Rectal smooth muscle tissue (tissue), 1 donor: Measurements from ENCODE around the gene ZNF311.
A peak's percentile ranks its signal among the peaks of the same experiment; 100 is the strongest.

Experiments used
- H3K27ac ChIP-seq: one replicate; pipeline ENCODE4 v1.7.0; 2013; ENCODE audit warnings: low read depth, low read length, inconsistent platforms
- H3K27me3 ChIP-seq: one replicate; pipeline ENCODE4 v1.7.0; 2013; ENCODE audit warnings: low read length; ENCODE audit not compliant: control insufficient read depth, insufficient read depth
- H3K36me3 ChIP-seq: one replicate; pipeline ENCODE4 v1.7.0; 2013; ENCODE audit warnings: low read length; ENCODE audit not compliant: control insufficient read depth, insufficient read depth
- H3K4me1 ChIP-seq: one replicate; pipeline ENCODE4 v1.7.0; 2013; ENCODE audit warnings: low read length; ENCODE audit not compliant: control insufficient read depth, insufficient read depth
- H3K4me3 ChIP-seq: one replicate; pipeline ENCODE4 v1.7.0; 2013; ENCODE audit warnings: low read length
- H3K9ac ChIP-seq: one replicate; pipeline ENCODE4 v1.7.0; 2013; ENCODE audit warnings: low read length

ZNF311 gene

DNA sequence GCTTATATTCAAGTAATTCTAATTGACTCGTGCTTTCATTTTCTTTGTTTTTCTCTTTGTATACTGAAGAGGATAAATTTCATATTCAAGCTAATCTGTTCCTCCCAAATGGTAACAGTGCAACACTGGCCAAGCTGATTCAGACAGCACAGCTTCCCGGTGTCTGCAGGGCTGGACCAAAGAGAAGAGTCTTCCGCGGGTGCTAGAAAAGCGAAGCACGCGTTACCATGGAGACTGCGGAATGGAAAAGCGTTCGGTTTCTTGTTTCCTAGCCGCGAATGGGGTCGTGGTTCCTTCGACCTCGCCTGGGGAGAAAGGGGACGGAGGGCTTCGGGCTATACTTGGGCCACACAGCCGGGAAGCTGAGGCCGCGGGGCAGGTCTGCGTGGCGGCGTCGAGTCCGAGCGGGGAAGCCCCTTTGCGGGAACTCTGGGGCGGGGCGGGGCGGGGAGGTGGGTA is 6.2 kb upstream of the ZNF311 start:
- no peaks in the 10 kb centered on the region for H3K4me1 ChIP-seq
- H3K27me3 ChIP-seq: peaks cover 6% of the 10 kb centered on the region
- H3K27ac ChIP-seq: no peak overlapping the region
- no peak overlapping the region for H3K9ac ChIP-seq
- H3K4me3 ChIP-seq: peak overlapping the region; percentile 68
- H3K36me3 ChIP-seq: no peaks in the 10 kb centered on the region

DNA sequence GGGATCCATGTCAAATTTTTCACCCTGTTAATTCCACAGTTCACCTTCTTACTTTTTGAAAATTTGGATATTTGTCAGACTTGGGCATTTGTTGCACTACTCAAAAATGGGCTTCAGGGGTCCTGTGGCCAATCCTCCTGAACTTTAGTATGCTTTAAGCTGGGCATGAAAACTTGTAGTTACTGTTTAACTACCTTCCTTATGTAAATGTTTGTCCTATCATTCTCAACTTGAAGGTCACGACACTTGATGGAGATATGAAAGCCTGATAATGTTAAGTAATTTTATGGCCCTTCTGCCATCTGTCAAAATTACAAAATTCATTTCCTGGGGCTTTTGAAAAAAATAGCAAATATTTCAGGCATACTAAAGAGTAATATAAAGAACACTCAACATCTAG is 4.2 kb upstream of the ZNF311 start:
- Histone ChIP-seq H3K27ac (no peak overlapping the region), H3K9ac (no peak overlapping the region), H3K27me3 (peaks cover 2% of the 10 kb centered on the region)

DNA sequence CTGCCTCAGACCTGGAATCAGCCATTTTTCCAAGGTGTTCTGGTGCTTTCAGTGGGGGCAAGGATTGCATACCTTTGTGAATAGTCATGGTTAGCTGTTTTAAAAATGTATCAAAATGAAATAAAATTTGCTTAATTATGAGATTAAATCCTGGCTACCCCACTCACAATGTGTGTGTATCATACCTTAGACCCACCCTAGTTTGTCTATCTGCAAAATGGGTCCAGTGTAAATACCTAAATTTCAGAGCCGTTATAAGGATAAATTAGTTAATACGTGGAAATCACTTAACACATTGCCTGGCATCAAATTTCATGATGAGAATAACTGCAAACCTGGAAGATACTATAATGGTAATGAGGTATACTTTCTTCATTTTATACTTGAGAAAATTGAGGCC is 3.0 kb upstream of the ZNF311 start:
- Histone ChIP-seq H3K27ac (no peak overlapping the region), H3K4me3 (no peak overlapping the region), H3K9ac (no peak overlapping the region), H3K36me3 (no peaks in the 10 kb centered on the region), H3K4me1 (peaks cover 2% of the 10 kb centered on the region), H3K27me3 (no peaks in the 10 kb centered on the region)

More for the DNA sequence above, 4.2 kb upstream of the ZNF311 start:
- Histone ChIP-seq H3K4me3 (no peak overlapping the region), H3K4me1 (peaks cover 2% of the 10 kb centered on the region), H3K36me3 (no peaks in the 10 kb centered on the region)

DNA sequence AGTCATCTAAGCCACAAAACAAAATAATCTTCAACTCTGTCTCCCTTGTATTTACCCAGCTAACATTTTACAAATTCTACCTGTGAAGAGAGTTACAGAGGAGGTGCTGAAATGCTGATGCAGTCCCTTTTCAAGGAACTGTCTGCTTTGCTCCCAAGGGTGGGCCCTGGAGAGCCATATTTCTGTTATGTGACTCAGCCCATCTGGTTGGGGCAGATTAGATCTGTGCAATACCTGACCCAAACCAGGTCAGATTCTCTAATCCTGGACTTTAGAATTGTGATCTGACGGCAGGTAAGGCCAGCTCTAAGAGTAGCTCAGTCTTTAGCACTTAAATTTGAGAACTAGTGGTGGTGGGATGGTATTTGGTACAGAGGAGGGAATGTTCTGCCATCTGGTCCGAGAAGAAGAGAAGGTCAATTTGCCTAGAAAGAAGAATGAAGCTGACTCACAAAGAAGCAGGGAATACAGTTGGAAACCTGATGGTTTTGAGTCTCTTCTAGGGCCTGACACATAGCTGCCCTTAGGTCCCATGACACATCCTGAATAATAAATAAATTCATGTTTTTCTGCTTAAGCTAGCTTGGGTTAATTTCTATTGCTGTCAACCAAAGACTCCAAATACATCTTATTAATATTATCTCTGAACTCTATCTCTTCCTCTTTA is 8.1 kb downstream of the ZNF311 start:
- no peak overlapping the region for H3K4me3 ChIP-seq
- H3K27me3 ChIP-seq: no peaks in the 10 kb centered on the region
- H3K27ac ChIP-seq: no peak overlapping the region
- H3K4me1 ChIP-seq: no peaks in the 10 kb centered on the region
- H3K9ac ChIP-seq: no peak overlapping the region
- no peaks in the 10 kb centered on the region for H3K36me3 ChIP-seq

DNA sequence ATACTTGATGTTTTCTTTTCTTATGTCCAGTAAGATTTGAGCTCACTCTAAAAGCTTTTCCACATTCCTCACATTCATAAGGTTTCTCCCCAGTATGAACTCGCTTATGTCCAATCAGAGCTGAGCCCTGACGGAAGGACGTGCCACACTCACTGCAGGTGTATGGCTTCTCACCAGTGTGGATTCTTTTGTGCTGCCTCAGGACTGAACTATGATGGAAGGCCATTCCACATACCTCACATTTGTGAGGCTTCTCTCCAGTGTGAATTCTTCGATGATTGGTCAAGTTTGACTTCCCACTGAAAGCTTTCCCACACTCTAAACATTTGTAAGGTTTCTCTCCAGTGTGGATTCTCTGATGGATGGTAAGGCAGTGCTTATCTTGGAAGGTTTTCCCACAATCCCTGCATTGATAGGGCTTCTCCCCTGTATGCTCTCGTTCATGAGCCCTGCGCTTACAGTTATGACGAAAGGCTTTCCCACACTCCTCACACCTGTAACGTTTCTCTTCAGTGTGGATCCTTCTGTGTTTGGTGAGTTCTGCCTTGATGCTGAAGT is 9.9 kb downstream of the ZNF311 start:
- Histone ChIP-seq H3K27me3 (no peaks in the 10 kb centered on the region), H3K9ac (no peak overlapping the region), H3K4me1 (no peaks in the 10 kb centered on the region), H3K36me3 (no peaks in the 10 kb centered on the region), H3K4me3 (no peak overlapping the region), H3K27ac (no peak overlapping the region)

DNA sequence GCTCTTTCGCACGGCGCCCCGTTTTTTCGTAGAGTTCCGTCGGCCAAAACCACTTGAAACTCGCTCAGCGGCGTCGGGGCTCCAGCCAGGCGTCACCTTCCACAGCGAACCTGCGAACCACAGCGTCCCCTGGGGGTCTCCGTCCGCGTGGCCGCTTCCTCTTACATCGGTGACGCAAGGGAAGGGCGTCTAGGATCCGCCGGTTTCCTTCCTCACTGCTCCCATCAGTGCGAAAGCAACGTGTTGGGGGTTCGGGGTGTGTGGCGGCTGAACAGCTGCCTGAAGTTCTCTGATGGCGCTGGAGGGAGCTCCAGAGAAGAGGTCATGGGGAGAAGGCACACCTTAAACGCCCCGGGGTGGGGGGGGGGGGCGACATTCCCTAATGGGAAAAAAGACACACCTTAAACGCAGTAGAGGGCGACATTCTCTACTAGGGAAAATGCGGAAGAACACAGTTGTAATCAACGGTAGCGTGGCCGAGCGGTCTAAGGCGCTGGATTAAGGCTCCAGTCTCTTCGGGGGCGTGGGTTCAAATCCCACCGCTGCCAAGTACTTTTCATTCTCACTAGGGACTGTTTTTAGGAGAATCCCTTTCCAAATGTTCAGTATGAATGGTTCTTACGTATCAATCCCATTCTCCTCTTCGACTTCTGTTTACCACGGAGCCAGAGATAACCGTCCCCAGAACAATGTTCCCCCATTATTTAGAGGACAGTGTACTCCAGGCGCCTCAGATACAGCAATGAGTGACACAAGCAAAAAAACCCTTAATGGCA is 16.4 kb downstream of the ZNF311 start:
- peak overlapping the region; percentile 19 for H3K4me3 ChIP-seq

DNA sequence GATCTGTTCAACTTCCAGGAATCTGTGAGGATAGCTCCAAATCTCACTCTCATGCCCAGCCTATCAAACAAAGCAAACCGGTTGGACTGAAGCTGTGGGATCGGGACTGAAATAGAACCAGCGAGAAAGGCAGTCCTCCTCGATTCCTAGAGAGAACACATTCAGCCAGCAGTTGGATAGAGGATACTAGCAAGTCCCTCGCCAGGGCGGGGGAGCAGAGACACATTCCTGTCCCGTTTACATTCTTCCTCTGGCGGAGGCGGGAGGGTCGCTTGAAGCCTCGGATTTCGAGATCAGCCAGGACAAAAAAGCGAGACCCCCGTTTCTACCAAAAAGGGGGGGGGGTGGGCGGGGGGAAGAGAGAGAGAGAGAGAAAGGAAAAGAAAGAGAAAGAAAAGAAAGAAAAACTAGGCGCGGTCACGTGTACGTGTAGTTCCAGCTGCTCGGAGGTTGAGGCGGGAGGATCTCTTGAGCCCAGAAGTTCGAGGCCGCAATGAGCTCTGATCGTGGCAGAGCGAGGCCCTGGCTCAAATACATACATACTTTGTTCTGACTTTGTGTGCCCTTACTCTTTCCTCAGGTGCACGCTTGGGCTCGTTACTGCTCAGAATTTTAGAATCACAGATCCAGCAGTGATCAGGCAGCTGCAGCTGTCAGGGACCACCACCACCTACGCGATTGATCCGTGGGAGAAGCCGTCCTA is 19.5 kb downstream of the ZNF311 start:
- Histone ChIP-seq H3K4me1 (no peaks in the 10 kb centered on the region), H3K9ac (no peak overlapping the region)

More for the DNA sequence above, 16.4 kb downstream of the ZNF311 start:
- no peaks in the 10 kb centered on the region for H3K4me1 ChIP-seq
- no peak overlapping the region for H3K27ac ChIP-seq
- H3K36me3 ChIP-seq: no peaks in the 10 kb centered on the region
- no peaks in the 10 kb centered on the region for H3K27me3 ChIP-seq
- H3K9ac ChIP-seq: no peak overlapping the region

DNA sequence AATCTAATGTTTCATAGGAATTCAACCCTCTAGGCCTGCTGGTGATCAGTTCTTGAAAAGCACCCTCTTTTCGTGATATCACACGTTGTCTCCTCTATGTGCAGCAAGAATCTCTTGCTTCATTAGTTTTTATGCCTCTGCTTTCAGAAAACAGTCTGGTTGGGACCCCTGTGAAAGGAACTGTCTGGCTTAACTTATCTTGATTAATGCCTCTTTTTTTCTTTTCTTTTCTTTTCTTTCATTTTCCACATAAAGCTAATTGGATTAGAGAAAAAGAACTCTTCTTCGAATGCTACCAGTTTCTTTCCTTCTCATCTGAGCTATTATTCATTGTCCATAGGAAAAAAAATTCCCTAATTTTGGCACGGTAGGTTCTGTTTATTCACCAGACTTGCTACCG is 21.3 kb downstream of the ZNF311 start:
- Histone ChIP-seq H3K36me3 (no peaks in the 10 kb centered on the region), H3K4me3 (no peak overlapping the region), H3K27me3 (no peaks in the 10 kb centered on the region), H3K9ac (no peak overlapping the region), H3K27ac (no peak overlapping the region), H3K4me1 (no peaks in the 10 kb centered on the region)

More for the DNA sequence above, 19.5 kb downstream of the ZNF311 start:
- peak overlapping the region; percentile 90 for H3K27ac ChIP-seq
- peak overlapping the region; percentile 69 for H3K4me3 ChIP-seq
- H3K36me3 ChIP-seq: no peaks in the 10 kb centered on the region
- no peaks in the 10 kb centered on the region for H3K27me3 ChIP-seq

DNA sequence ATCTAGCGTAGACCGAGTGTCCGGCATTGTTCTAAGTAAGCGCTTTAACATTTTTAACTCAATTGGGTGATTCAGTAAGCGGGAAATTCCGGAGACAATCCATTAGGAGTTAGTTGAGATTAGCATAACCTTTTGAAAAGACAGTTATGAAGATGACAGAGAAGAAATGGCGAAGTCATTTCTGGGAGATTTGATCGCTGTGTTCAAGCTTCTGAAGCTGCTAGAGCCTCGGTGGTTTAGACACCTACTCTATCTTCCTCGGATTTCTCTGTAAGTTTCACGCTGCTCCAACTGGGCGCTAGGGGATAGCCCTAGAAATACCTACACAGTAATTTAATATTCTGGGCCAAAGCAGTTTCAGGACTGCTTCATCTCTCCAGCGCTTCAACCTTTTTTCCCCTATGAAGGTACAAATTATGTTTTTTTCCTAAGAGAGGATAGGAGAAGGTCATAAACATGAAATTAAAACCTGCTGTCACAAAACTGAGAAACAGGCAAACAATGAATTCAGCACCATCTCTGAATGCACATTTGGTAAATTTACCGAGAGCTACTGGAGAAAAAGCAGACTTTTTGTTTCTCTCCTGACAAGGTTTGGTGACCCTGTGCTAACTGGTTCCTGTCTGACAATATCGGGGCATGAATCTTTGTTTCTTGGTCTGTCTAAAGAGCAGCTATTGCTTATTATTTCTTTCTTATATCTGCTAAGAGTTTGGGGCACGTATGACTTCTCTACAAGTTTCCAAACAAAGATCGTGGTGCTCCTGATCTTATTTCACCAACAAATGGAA is 22.4 kb downstream of the ZNF311 start:
- H3K27me3 ChIP-seq: no peaks in the 10 kb centered on the region
- H3K9ac ChIP-seq: no peak overlapping the region
- H3K36me3 ChIP-seq: no peaks in the 10 kb centered on the region
- peak overlapping the region; percentile 83 for H3K27ac ChIP-seq
- H3K4me3 ChIP-seq: peak overlapping the region; percentile 92
- H3K4me1 ChIP-seq: no peaks in the 10 kb centered on the region

DNA sequence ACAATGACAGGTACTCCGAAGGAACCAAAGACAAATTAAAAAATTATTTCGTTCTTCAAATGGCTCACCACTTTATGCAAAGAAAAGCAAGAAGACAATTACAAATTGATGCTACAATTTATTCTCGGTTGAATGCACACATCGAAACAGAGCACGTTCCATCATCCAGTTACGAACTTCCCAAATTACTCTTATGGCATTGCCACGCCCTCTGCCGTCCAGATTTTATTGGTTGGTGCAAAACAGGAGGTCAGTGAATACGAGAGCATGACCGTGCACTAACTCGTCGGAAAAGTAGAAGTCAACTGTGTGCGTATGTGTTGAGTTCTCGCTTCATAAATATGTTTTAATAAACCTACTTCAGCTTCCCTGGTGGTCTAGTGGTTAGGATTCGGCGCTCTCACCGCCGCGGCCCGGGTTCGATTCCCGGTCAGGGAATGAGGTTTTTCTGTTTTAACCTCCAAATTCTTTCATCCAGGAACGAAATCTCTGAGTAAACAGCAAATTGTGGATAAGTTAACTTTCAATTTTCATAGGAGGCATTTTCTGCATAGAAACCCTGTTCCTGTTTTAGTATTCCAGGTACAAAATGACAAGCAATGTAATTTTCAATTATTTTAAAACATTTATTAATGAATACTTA is 23.2 kb downstream of the ZNF311 start:
- Histone ChIP-seq H3K4me3 (peak overlapping the region; percentile 92), H3K27ac (peak overlapping the region; percentile 83), H3K36me3 (no peaks in the 10 kb centered on the region), H3K4me1 (no peaks in the 10 kb centered on the region), H3K9ac (no peak overlapping the region), H3K27me3 (no peaks in the 10 kb centered on the region)

DNA sequence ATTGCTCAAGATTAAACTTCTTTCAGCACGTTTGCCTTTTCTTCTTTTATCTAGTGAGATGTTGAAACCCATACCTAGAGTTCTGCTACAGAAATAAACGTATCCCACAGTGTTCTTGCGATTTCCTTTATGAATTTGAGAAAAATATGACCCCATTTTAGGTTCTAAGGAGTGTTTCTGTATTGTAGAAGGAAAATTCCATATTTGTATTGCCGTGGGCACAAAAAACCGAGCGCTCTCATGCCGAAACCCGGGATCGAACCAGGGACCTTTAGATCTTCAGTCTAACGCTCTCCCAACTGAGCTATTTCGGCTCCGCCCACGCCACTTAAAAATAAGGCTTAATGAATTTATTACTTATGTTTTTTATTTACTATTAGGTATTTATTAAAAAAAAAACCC is 23.7 kb downstream of the ZNF311 start:
- no peaks in the 10 kb centered on the region for H3K4me1 ChIP-seq
- H3K4me3 ChIP-seq: peak overlapping the region; percentile 92
- no peak overlapping the region for H3K9ac ChIP-seq
- peak overlapping the region; percentile 83 for H3K27ac ChIP-seq
- H3K36me3 ChIP-seq: no peaks in the 10 kb centered on the region
- no peaks in the 10 kb centered on the region for H3K27me3 ChIP-seq
